SW480 (cell line): Measurements from ENCODE around the gene CDCA4.
A peak's percentile ranks its signal among the peaks of the same experiment; 100 is the strongest.

Experiments used
- DNase-seq: peaks from one replicate; pipeline ENCODE4 v3.0.0-alpha.2; 2016; ENCODE audit warnings: low spot score

The CDCA4 gene

DNA sequence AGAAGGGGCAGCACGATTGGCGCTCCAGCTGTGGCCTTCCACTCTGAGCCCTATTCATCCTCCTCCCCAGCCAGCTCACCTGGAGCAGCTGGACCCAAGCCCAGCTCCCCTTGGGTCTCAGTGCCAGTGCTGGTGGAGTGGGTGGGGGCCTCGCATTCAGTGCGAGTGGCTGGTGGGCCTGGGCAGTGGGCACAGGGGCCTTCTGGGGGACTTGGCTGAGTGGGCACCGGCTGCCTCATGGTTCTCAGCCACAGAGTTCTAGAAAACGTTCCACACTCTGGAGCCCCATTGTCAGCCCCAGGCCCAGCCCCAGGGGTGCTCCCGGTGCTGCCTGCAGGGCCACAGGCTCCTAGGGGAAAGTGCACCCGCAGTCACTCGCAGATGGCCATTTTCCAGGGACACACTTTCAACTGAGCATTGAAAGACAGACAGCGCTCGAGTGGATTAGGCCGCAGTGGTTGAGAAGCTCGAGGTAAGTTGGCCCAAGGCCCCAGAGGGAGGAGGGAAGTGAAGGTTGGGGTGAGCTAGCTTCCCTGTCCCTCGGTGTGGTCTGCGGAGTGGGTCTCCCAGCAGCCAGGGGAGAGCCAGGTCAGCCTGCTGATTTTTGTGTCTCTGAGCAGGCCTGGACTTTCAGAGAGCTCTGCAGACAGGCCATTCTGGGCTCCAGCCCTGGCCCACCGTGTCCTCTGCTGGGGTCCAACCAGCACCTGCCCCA is 31.5 kb downstream of the CDCA4 start:
- no peak for DNase-seq

DNA sequence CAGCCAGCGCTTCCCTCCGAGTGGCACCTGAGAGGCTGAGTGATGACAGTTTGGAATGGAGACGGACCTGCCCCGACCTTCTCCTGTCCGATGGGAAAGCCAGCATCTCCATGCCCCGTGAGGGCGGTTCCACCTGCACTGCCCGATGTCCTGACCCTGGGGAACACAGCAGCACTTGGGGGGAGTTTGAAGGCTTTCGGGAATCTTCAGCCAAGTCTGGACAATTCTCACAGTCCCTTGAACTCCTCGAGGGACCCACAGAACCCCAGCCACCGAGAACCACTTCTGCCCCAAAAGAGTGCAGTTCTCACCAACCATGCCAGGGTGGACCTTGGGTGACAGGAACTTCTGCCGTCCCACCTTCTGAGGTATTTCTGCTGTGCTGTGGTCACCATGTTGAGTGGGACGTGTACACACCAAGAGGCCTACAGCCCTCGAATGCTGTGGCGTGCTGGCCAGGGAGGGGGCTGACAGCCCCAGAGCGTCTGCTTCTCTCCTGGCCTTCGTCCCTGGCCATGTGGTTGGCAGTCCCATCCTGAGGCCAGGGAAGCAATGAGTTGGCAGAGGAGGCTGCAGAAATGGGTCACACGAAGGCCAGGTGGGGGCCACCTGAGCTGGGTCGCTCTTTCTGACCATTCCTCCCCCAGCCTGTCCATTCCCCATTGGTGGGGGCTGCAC is 34.3 kb downstream of the CDCA4 start:
- no peak for DNase-seq

DNA sequence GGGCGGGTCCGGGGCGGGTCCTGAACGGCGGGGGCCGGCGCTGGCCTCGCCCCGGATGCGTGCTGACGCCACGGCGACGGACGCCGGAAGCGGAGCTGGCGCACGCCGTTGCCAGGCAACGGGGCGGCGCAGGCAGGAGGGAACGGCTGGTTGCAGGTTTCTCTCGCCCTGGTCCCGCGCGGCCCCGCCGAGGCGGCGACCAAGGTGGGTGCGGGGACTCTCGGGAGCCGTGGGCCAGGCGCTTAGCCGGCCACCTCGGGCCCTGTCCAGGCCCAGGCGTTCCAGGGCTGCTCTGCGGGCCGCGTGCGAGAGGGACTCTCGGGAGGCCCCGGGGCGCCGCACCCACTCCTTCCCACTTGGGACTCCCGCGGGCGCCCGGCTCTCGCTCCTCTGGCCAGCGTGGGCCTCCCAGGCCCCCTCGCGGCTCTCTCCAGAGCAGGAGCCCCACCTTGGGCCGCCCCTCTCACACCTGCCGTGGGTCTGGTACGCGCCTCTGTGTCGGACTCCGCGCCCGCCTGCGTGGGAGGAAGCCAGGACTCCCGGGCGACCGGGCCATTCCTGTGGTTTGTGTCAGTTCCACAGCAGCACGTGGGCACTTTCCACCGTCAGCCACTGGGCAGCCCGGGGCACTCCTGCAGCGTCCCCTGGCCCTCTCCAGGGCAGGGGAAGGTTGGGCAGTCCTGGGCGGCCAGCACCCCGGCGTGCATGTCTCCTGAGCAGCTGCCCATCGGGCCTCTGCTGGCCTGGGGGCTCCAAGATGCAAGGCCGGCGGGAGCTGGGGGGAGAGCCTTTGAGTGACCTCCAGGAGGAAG is 35.0 kb downstream of the CDCA4 start, which contains the start of gene CLBA1:
Gene CLBA1 (plus strand): TSS at position 114 of the 812 bp plus-strand sequence. CDS start 644 bp downstream, at position 758.
- DNase-seq = peak; percentile 86

GRCh38 chr14:104984056-104984894 is 36.6 kb downstream of the CDCA4 start:
- no peak for DNase-seq

DNA sequence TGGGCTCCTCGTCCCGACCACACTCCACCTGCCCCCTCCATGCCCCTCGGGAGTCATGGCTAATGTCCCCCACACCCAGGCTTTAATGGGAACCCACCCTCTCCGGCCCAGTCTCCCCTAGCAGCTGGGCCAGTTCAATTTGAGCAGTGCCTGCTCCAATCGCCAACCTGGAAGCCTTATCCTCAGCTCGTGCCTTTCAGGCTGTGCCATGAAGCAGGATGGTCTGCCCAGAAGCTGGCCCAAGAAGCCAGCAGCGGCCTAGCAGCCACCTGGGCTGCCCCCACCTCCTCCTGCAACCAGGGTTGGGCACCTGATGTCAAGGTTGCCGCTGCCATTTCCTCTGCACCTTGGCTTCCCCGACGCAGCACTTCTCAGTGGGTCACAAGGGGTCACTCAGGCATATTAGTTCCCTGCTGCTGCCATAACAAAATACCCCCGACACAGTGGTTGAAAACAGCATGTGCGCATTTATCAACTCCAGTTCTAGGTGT is 37.6 kb downstream of the CDCA4 start:
- DNase-seq = no peak

- no peak for DNase-seq
Observed at GRCh38 chr14:104982548-104983230, 38.2 kb downstream of the CDCA4 start.

DNA sequence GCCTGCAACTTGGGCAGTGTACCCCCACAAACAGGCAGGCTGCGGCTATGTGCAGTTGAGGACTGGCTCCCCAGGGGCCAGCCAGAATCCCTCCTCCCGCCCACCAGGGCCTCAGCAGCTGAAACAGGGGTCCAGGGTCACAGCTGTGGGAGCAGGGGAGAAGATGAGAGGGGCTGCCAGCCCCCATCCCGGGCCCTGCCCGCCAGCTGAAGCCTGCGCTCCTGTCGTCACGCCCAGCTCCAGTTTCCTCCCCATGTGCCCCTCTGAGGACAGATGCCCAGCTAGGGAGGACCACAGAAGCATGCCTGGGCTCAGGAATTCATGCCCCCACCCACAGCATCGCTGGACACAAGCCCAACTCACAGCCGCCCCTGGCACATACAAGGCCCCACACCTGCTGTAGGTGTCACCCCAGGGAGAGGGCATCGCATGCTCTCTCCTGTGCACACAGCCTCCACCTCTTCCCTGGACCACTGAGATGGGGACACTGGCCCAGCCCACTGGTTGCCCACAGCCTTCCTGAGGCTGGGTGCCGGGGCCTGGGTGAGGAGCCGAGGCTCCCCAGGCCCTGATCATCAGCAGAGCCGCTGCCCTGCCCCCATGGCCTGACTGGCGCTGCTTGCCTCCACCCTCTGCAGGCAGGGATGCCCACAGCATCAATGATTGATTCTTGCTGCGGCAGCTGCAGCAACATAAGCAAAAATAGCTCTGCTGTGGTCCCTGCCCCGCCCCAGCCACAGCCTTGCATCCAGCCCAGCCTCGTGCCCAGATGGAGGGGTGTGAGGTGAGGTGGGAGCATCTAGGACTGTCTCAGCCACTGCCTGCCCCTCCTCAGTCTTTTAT is 39.0 kb downstream of the CDCA4 start:
- no peak for DNase-seq

DNA sequence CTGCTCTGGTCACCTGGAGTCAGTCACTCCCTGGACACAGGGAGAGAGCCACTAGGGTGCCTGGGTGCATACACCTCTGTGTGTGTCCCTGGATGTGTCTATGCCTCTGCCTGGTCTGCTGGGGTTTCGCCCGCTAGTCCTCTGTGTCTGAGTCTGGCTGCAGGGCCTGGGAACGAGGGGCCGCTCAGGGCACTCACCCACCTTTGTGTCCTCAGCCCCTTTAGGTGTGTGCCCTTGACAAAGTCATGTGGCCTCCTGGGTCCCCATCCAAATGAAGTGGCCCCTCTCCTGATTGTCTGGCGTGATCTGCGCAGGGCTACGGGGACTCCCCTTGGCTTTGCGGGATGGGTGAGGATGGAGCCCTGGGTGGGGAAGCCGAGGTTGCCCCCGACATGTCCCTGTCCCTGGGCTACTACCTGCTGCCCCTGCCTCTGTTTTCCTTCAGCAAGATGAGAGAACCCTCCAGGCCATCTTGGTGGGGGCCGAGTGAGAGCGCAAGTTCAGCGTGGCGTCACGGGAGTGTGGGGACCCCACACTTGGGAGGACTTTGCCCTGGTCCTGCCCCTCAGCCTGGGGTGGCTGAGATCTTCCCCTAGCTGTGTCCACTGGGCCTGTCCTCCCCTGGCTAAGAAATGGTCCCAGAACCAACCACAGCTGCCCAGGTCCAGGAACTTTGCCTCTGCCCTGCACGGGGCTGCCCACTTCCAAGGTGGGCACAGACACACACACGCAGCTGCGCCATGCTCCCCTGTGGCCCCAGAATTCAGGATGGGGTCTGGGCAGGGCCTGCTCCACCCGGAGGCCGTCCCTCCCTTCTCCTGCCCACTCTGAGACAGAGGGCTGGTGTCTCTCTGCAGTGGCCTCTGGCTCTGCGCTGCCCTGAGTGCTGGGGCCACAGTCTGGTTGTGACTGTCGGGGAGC is 40.0 kb downstream of the CDCA4 start:
- DNase-seq = no peak

- peak; percentile 87 for DNase-seq
Observed at GRCh38 chr14:104979758-104980610, 40.9 kb downstream of the CDCA4 start.

GRCh38 chr14:104978746-104979691 is 41.9 kb downstream of the CDCA4 start:
- no peak for DNase-seq

DNA sequence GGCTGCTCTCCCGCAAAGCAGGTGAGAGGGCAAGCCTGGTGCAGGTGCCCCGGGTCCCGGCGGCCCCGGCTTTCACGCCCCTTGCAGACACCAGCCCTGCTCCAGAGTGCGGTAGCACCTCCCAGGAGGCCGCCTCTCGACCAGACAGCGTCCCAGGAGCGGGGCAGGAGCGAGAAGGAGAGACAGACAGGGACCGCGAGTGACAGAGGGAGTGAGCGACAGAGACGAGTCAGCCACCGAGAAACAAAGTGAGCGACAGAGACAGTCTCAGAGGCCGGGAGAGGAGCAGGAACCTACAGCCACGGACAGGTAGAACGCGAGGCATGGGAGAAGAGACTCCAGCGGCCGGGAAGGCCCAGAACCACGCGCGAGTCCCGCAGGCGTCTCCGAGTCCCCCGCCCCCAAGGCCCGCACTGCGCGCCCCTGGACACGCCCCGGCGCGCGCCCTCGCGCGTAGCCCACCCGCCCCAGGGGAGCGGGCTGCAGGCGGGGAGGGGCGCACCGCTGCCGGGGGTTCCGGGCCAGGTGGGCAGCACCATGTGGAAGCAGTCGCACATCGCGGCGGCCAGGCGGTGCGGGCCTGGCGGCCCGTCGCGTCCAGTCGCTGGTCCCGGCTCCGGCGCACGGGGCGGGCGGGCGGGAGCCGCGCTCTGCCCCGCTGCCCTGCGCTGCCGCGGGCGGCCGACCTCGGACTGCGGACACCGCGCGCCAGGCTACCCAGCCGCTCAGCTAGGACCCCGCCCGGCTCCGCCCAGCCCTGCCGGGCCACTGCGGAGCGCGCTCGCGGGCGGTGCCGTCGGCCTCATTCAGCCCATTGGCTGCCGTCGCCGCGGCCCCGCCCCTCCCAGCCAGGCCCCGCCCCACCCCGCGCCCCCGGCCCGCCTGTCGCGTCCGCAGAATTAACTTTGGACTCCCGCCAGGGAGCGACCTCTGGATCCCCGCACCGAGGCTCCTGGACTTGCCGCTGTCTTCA is 42.9 kb downstream of the CDCA4 start, which contains the start of gene AHNAK2:
Gene AHNAK2 (minus strand): TSS at position 694 of the 973 bp plus-strand sequence. CDS start 137 bp downstream, at position 557.
- DNase-seq = peak; percentile 81

DNA sequence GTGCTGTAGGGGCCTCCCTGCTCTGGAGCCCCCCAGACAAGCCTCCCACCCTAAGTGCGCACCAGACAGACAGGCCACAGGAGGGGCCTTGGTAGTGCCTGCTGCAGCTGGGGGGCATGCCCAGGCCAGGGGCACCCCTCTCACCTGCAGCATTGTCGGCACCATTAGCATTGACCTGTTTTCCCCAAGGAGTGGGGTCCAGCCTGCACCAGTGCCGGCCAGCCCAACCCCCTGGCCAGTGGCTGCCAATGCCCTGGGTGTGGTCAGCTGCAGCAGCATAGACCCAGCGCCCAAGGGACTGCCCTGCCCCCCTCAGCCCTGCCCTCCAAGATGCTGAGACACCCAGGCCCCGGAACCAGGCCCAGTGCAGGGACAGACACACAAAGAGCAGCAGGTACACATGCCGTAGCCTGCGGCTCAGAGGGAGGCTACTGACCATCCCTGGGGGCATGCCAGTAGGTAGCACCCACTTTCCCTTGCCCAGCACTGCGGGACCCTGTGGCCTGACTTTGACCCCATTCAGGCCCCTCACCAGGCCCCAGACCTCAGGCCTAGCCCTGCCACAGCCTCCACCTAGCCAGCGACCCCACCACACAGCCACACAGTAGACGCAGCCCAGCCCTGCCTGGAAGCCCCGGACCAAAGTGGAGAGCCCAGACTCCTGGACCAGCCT is 43.7 kb downstream of the CDCA4 start:
- no peak for DNase-seq

DNA sequence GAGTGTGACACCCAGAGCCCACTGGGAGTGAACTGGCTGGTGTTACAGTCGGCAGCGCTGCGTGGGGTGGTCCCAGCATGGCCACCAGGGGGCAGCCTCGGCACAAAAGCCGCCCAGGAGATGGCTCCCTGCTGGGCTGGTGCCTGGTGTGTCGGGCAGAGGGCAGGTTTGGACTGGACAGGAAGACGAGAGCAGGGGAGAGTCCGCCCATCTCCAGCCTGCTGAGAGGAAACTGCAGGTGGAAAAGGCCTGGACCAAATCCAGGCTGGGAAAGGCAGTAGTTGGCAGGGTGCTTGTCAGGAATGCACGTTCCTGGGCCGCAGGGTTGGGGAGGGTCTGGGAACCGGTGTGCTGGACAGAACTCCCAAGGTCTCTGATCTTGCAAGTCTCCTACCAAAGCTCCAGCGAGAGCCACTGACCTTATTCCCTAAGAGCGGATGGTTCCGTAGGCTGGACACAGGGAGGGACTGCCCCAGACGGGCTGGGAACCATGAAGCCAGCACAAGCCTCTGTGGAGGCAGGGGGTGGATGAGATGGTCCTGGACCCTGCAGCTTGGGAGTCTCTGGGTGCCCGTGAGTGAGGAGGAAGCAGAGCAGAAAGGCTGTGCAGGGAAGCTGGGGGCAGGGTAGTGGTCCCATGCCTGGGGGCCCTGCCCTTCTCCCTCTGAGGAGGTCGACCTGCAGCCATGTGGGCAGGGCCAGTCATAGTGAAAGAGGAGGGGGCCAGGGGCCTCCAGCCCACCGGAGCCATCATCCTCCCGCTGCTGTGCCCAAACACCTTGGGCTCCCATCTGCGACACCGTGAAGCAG is 44.5 kb downstream of the CDCA4 start:
- peak; percentile 88 for DNase-seq
